Central memory CD8-positive, alpha-beta T cell (primary cell): Measurements from ENCODE around the gene DVL2.
A peak's percentile ranks its signal among the peaks of the same experiment; 100 is the strongest.
"Not testable (repeated sequence)": the region's sequence is repeated elsewhere in the genome, so short reads cannot be mapped to it uniquely, and the experiment has no call there.

ENCODE experiments used
- ATAC-seq: fragments of 150-1000 bp; cut with Tn5 transposase; replicated peaks from 2 replicates; pipeline ENCODE4 v1.10.0; 2022; ENCODE audit warnings: mild to moderate bottlenecking, moderate FRiP score, moderate number of reproducible peaks; ENCODE audit not compliant: poor library complexity, severe bottlenecking; ENCODE audit errors: extremely low read depth
- DNase-seq, 2 donors: peaks; one replicate each; pipeline ENCODE4 v3.0.0; 2021; ENCODE audit warnings: low spot score in 2 of 2
- H3K27ac Mint-ChIP-seq: one replicate; pipeline ENCODE4 v1.8.0; 2022; ENCODE audit warnings: low read depth, mild to moderate bottlenecking, moderate library complexity, mixed read lengths
- H3K27me3 Mint-ChIP-seq: one replicate; pipeline ENCODE4 v1.8.0; 2022; ENCODE audit warnings: mixed read lengths
- H3K36me3 Mint-ChIP-seq: one replicate; pipeline ENCODE4 v1.8.0; 2022; ENCODE audit warnings: mild to moderate bottlenecking, moderate library complexity, mixed read lengths; ENCODE audit not compliant: insufficient read depth
- H3K4me1 Mint-ChIP-seq: one replicate; pipeline ENCODE4 v1.8.0; 2022; ENCODE audit warnings: mixed read lengths
- H3K4me3 Mint-ChIP-seq: one replicate; pipeline ENCODE4 v1.8.0; 2022; ENCODE audit warnings: mild to moderate bottlenecking, moderate library complexity, mixed read lengths
- H3K9me3 Mint-ChIP-seq: one replicate; pipeline ENCODE4 v1.8.0; 2022; ENCODE audit warnings: mixed read lengths

The DVL2 gene

DNA sequence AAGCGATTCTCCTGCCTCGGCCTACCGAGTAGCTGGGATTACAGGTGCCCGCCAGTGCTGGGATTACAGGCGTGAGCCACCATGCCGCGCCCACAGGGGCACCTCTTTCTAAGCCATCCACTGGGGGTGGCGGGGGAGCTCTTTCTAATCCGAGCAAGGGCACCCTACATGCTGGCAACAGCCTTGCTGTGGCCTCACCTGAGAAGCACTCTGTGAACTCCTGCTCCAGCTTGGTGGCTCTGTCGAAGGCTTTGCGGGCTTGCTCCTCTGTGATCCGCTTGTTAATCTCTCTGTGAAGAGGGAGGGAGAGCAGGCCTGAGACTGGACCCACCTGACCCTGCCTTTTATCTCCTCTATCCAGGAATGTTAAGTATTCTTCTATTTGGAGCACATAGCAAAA lies 43.2 kb downstream of the DVL2 start:
- no peak for ATAC-seq
- H3K4me1 Mint-ChIP-seq, result peaks cover 7% of the 10 kb centered on the region
- DNase-seq, result no peak
- H3K4me3 Mint-ChIP-seq, result no peak overlapping the region
- H3K9me3 Mint-ChIP-seq, result no peaks in the 10 kb centered on the region
- H3K27ac Mint-ChIP-seq, result no peak overlapping the region
- H3K36me3 Mint-ChIP-seq, result peaks cover 5% of the 10 kb centered on the region
- H3K27me3 Mint-ChIP-seq, result no peaks in the 10 kb centered on the region

DNA sequence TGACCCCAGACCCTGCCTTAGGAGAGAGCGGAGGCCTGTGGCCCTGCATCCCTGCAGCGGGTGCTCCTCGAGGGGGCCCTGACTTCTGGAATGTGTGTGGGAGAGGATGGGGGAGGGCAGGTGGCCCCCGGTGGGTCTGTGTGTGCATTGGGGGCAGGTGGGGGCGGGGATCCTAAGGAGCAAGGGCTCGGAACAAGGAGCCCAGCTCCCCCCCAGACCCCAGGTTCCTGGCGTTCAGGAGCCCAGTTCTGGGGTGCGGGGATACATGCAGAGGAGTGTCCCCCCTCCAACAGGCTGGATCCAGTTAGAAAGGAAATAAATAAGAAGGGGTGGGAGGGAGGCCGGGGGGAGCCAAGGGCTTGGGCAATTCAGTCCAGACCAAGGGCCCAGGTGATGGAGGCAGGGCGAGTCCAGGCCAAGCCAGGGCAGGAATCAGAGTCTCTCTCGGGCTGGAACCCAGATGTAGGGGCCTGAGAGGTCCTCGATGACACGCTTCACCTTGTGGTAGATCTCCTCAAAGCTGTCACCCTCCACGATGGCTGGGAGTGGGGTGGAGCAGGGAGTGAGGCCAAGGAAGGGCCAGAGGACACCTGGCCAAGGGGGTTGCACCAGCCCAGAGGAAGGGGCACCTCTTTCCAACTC lies 43.9 kb downstream of the DVL2 start:
- ATAC-seq (no peak), DNase-seq (no peak)
- no peaks in the 10 kb centered on the region for H3K9me3 Mint-ChIP-seq
- H3K4me3 Mint-ChIP-seq, result no peak overlapping the region
- no peak overlapping the region for H3K27ac Mint-ChIP-seq
- peaks cover 5% of the 10 kb centered on the region for H3K36me3 Mint-ChIP-seq
- H3K4me1 Mint-ChIP-seq, result peaks cover 7% of the 10 kb centered on the region
- no peaks in the 10 kb centered on the region for H3K27me3 Mint-ChIP-seq

DNA sequence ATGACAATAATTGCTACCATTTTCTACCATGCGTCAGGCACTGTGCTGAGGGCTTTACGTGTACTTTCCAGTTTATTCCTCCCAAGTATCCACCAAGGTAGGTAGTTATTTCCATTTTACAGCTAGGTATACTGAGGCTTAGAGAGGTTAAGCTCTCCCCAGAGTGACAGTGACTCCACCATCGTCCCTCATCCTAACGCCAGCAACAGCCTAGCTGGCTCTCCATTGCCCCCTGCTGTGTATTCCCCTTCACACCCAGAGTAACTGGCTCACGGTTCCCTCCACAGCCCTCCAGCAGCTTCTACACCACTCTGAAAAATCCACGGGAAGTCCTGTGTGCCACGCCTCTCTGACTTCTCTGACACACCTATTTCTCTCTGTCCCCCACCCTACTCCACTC lies 48.1 kb downstream of the DVL2 start:
- Mint-ChIP-seq H3K27ac (no peak overlapping the region), H3K27me3 (no peaks in the 10 kb centered on the region)

DNA sequence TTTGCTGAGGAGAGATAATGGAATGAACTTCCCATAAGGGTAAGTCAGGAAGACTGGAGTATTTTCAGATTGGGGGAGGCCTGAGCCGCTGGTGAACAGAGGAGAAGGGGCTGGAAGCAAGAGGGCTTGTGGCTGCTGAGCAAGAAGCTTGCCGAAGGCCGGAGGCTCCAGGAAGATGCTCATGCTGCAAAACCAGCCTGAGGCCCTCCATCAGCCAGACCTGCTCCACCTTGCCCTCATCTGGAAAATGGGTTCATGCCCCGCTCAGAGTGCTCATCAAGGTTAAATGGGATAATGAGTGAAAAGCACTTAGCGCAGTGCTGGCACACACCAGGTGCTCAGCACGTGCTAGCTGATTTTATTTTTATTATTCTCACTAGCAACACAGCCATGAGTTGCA lies 49.7 kb downstream of the DVL2 start:
- no peak overlapping the region for H3K4me3 Mint-ChIP-seq
- peaks cover 7% of the 10 kb centered on the region for H3K4me1 Mint-ChIP-seq
- no peaks in the 10 kb centered on the region for H3K27me3 Mint-ChIP-seq
- no peaks in the 10 kb centered on the region for H3K36me3 Mint-ChIP-seq
- no peak for DNase-seq
- no peaks in the 10 kb centered on the region for H3K9me3 Mint-ChIP-seq
- H3K27ac Mint-ChIP-seq, result no peak overlapping the region
- no peak for ATAC-seq

More for the DNA sequence above, 48.1 kb downstream of the DVL2 start:
- DNase-seq (no peak), ATAC-seq (no peak)
- Mint-ChIP-seq H3K4me3 (no peak overlapping the region), H3K4me1 (peaks cover 7% of the 10 kb centered on the region), H3K36me3 (no peaks in the 10 kb centered on the region), H3K9me3 (no peaks in the 10 kb centered on the region)

DNA sequence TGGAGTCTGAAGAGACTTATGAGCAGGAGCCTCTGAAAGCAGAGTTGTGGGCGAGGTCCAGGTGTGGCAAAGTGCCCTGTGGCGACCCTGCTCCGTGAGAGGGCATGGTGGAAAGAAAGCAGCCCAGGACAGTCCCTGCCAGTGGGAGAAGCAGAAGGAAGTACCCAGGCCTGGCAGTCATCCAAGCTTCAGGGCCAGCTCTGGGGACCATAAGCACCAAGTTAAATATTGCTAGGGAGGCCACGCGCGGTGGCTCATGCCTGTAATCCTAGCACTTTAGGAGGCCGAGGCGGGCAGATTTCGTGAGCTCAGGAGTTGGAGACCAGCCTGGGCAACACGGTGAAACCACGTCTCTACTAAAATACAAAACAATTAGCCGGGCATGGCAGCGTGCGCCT lies 50.2 kb downstream of the DVL2 start:
- no peak for DNase-seq
- H3K27me3 Mint-ChIP-seq, result no peaks in the 10 kb centered on the region
- no peaks in the 10 kb centered on the region for H3K36me3 Mint-ChIP-seq
- no peaks in the 10 kb centered on the region for H3K9me3 Mint-ChIP-seq
- peaks cover 7% of the 10 kb centered on the region for H3K4me1 Mint-ChIP-seq
- no peak overlapping the region for H3K27ac Mint-ChIP-seq
- no peak overlapping the region for H3K4me3 Mint-ChIP-seq
- ATAC-seq, result no peak

DNA sequence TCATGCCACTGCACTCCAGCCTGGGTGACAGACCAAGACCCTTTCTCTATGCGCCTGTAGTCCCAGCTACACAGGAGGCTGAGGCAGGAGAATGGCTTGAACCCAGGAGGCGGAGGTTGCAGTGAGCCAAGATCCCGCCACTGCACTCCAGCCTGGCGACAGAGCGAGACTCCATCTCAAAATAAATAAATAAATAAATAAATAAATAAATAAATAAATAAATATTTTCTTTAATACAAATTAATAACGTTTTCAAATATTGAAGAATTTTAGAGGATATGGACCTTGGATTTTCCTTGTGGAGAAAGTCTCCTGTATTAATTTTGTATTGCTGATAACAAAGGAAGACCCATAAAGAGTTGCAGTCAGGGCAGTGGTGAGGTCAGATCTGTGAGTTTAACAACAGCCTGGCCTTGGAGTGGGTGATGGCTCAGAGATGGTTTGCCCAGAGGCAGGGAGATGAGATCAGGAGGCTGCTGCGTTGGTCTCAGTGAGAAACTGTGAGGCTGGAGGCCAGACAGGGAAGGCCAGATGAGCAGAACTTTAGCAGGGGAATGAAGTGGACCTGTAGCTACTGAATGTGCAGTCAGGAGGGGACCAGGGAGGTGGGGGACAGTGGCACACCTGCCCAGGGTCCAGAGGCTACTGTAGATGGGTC lies 50.8 kb downstream of the DVL2 start:
- no peaks in the 10 kb centered on the region for H3K27me3 Mint-ChIP-seq
- no peaks in the 10 kb centered on the region for H3K9me3 Mint-ChIP-seq
- H3K27ac Mint-ChIP-seq, result no peak overlapping the region
- peaks cover 7% of the 10 kb centered on the region for H3K4me1 Mint-ChIP-seq
- DNase-seq (no peak), ATAC-seq (no peak)
- no peaks in the 10 kb centered on the region for H3K36me3 Mint-ChIP-seq
- H3K4me3 Mint-ChIP-seq, result no peak overlapping the region

DNA sequence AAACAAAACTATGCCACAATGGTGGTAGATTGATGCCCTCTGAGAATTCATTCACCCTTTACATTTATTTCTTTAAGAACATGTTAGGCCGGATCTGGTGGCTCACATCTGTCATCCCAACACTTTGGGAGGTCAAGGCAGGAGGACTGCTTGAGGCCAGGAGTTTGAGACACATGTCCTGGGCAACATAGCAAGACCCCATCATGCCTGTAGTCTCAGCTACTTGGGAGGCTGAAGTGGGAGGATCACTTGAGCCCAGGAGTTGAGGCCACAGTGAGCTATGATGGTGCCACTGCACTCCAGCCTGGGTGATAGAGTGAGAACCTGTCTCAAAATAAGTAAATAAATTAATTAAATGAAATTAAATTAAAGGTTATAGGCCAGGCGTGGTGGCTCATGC lies 52.2 kb downstream of the DVL2 start:
- not testable (repeated sequence) for H3K27ac Mint-ChIP-seq, H3K9me3 Mint-ChIP-seq, ATAC-seq, H3K4me1 Mint-ChIP-seq, H3K27me3 Mint-ChIP-seq, DNase-seq, H3K4me3 Mint-ChIP-seq, H3K36me3 Mint-ChIP-seq

DNA sequence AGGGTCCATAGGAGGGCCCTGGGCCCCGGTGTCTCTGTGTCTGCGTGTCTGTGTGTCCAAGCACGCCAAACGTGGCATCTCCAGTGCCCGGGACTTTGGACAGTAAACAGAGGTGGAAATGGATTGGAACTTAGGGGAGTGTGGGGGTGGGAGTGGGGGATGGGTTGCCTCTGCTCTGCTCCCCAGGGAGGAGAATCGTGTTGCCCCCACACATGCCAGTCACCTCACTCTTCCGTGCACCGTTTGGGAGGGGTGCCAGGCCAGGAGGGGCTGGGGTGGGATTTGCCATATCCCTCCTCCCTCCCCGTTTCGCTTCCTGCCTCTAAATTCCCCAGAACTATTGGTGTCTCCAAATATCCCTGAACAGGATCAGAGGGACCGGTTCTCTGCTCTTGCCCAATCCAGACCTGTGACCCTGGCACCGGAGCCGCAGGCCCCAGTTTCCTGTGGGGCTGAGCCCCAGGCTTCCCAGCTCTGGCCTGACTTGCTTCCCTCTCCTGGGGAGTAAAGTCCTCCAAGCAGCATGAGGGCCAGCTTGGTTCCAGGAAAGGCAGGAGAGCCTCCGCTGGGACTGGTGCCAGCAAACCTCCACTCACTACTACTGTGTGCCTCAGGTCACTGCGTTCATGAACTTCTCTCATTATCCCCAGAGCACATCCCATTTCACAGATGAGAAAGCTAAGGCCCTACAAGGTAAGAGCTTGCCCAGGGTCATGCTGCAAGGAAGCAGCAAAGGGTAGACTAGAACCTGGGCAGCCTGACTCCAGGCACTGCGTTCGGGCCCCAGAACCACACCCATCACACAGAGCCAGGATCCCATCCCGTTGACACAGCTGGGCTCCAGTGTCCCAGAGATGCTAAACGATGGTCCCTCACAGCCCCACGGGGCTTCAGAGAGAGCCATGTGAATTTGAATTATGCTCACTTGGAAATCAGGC lies 54.7 kb downstream of the DVL2 start, which contains the start of gene ASGR1:
Gene ASGR1, minus strand, starts transcription at position 54 of the 938 bp plus-strand sequence. CDS start 807 bp downstream, outside the sequence.
- ATAC-seq (no peak), DNase-seq (no peak)
- peak within 1 kb of the TSS; percentile 27 for H3K4me3 Mint-ChIP-seq
- no peaks in the 10 kb centered on the region for H3K9me3 Mint-ChIP-seq
- no peaks in the 10 kb centered on the region for H3K27me3 Mint-ChIP-seq
- H3K36me3 Mint-ChIP-seq, result peaks cover 2% of the 10 kb centered on the region
- no peaks in the 10 kb centered on the region for H3K4me1 Mint-ChIP-seq
- H3K27ac Mint-ChIP-seq, result no peak within 1 kb of the TSS

DNA sequence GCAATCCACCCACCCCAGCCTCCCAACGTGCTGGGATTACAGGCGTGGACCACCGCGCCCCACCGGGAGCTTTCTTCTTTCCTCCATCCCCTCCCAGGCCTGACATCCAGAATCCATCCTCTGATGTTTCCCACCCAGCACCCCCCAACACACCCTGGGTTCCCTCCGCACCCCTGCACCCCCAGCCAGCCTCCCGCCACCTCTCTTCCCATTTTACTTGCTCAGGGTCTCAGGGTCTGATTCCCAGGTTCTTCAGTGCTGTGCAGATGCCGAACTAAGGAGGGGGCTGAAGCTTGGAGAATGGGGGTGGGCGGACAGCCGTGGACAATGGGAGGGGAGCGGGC lies 55.4 kb downstream of the DVL2 start:
- Mint-ChIP-seq H3K4me3 (no peak overlapping the region), H3K9me3 (no peaks in the 10 kb centered on the region), H3K36me3 (peaks cover 2% of the 10 kb centered on the region), H3K27me3 (no peaks in the 10 kb centered on the region), H3K27ac (no peak overlapping the region), H3K4me1 (no peaks in the 10 kb centered on the region)
- no peak for DNase-seq
- no peak for ATAC-seq

DNA sequence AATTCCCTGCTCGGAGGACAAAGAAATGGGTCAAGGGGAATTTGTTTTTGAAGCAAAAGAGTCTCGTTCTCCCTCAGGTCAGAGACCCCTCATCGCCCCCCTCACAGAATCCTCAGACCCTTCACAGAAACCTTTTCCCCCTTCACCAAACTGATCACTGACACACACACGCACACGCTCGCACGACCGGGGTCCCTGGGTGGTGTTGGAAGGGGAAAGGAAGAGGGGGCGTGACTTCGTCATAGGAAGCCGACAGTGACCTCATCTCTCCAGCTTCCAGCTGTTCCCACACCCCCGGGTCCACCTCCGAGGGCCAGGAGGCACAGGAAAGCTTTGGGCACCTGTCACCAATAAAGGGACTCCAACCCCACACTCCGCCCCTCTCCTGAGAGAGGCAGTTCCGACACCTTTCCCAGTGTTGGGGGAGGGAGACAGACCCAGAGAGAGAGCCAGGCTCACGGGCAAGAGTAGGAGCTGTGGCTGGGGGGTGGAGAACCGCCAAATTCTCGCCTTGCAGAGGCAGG lies 56.3 kb downstream of the DVL2 start:
- Mint-ChIP-seq H3K4me1 (no peaks in the 10 kb centered on the region), H3K4me3 (peak overlapping the region; percentile 27), H3K36me3 (peaks cover 2% of the 10 kb centered on the region), H3K9me3 (no peaks in the 10 kb centered on the region), H3K27ac (no peak overlapping the region), H3K27me3 (no peaks in the 10 kb centered on the region)
- no peak for ATAC-seq
- no peak for DNase-seq

DNA sequence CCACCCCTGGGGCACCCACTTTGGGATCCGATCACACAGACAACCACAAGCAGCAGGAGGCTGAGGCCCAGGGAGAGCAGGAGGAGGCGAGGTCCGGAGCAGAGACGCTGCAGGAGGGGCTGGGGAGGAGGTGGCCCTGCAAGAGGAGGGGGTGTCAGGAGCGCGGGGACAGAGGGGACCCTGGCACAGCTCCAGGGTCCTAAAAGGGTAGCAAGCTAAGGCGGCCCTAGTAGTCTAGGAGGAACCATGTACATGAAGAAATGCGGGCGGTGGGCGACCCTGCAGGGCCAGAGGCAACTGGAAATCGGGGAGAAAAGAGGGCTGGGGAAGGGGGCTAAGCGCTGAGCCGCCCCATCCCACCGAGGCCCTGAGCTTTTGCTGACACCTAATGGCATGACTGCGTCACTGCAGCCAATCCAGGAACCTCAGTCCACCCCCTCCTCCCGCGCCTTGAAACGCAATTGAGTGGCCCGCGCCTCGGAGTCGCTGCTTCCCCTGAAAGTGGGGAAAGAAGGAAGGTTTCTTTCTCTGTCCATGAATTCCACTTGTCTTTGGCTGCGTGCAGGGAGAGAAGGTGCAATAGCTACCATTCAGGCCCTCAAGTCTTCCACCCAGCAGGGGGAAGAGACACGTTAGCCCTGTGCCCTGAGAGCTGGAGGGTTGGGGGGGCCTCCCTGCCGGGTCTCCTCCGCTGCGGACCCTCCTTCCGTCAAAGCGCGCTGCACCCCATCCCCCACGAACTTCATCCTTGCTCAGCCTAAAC lies 56.9 kb downstream of the DVL2 start:
- Mint-ChIP-seq H3K4me3 (peak overlapping the region; percentile 27), H3K9me3 (no peaks in the 10 kb centered on the region), H3K27me3 (no peaks in the 10 kb centered on the region), H3K4me1 (no peaks in the 10 kb centered on the region), H3K36me3 (peaks cover 2% of the 10 kb centered on the region), H3K27ac (no peak overlapping the region)
- ATAC-seq (peak; percentile 73), DNase-seq (peak; percentile 38 to 49)

DNA sequence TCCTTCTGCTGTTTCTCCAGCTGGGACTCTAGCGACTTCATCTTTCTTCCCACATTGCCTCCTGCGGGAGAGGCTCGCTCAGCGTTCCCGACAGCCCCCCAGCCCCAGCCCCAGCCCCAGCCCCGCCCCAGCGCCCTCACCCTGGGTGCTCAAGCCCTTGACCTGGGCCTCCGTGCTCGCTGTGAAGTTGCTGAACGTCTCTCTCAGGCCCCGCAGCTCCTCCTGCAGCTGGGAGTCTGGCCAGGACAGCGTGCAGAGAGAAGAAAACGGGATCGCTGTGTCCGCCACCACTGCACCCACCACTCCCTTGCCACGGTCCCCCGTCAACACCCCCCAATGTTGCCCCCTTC lies 57.5 kb downstream of the DVL2 start:
- no peak overlapping the region for H3K4me3 Mint-ChIP-seq
- ATAC-seq (no peak), DNase-seq (no peak)
- peaks cover 2% of the 10 kb centered on the region for H3K36me3 Mint-ChIP-seq
- H3K27ac Mint-ChIP-seq, result no peak overlapping the region
- H3K4me1 Mint-ChIP-seq, result no peaks in the 10 kb centered on the region
- no peaks in the 10 kb centered on the region for H3K9me3 Mint-ChIP-seq
- H3K27me3 Mint-ChIP-seq, result no peaks in the 10 kb centered on the region
